NT2/D1 (cell line): Measurements from ENCODE around the gene MAP3K3.

Experiments used
- SUZ12 ChIP-seq: IDR thresholded peaks from 2 replicates; pipeline ENCODE4 v1.6.1; 2011; ENCODE audit not compliant: insufficient read length, insufficient read depth; ENCODE audit errors: extremely low read depth
- YY1 ChIP-seq: IDR thresholded peaks from 2 replicates; pipeline ENCODE4 v1.6.1; 2011; ENCODE audit not compliant: insufficient read length, insufficient read depth
- ZNF274 ChIP-seq: IDR thresholded peaks from 2 replicates; pipeline ENCODE4 v1.6.1; 2011; ENCODE audit warnings: mild to moderate bottlenecking, low read depth, low read length

GRCh38 chr17:63698886-63699637 lies 76.8 kb downstream of the MAP3K3 start:
- TF ChIP-seq YY1 (no peak), ZNF274 (no peak), SUZ12 (no peak)
